Endothelial cell of umbilical vein (primary cell): ENCODE measurements around the gene SDC3. TPM values are rescaled to one million over a fixed set of nuclear protein-coding genes. Genes with fewer than 3 reads are reported as not detected.

Experiments
- BruUV-seq: library from RNA; stranded (reverse); fragments of 400-500 nt; replicated peaks from 2 replicates; lab custom pipeline; 2021; lab: Mats Ljungman, UMichigan
- CTCF ChIA-PET: fragments of 300-600, 350-600 bp; sonication (Branson Sonifier 250); formaldehyde crosslinking; loops from one replicate; lab custom pipeline; 2021; ENCODE audit warnings: antibody characterized with exemption, inconsistent platforms; lab: Charles Lee
- POLR2A ChIA-PET: fragments of 300-600, 350-600 bp; sonication (Branson Sonifier 250); formaldehyde crosslinking; loops from one replicate; lab custom pipeline; 2021; ENCODE audit warnings: antibody characterized with exemption, inconsistent platforms; lab: Charles Lee
- DNase-seq: peaks from one replicate; pipeline ENCODE4 v3.0.0-alpha.2; 2011; ENCODE audit warnings: low read depth, low spot score
- FAIRE-seq: peaks from 2 replicates; lab custom pipeline; 2011; peaks lifted over from hg19 to GRCh38; lab: Jason Lieb, UNC
- H2AFZ ChIP-seq: 2 replicates; pipeline ENCODE4 v1.6.0; 2012; ENCODE audit warnings: low read depth, low read length, control low read depth, inconsistent platforms
- H3K27ac ChIP-seq: 2 replicates; pipeline ENCODE4 v1.5.1; 2011; ENCODE audit warnings: low read depth, mild to moderate bottlenecking, control low read depth, low read length, moderate library complexity; ENCODE audit not compliant: insufficient read depth
- H3K27me3 ChIP-seq, 2 experiments: 2 replicates each; pipeline versions ENCODE4 v1.6.0 to v1.6.1; 2011; ENCODE audit warnings: low read length in 2 of 2, mixed read lengths in 1 of 2; ENCODE audit not compliant: control insufficient read depth in 2 of 2, insufficient read depth in 2 of 2
- H3K36me3 ChIP-seq, 2 experiments: 2 replicates in 1 of 2; 3 replicates in 1 of 2; pipeline ENCODE4 v1.5.1; 2011; ENCODE audit warnings: low read length in 2 of 2, mild to moderate bottlenecking in 1 of 2, moderate library complexity in 1 of 2; ENCODE audit not compliant: control insufficient read depth in 2 of 2, insufficient read depth in 2 of 2; ENCODE audit errors: extremely low read depth in 1 of 2
- H3K4me1 ChIP-seq: 3 replicates; pipeline ENCODE4 v1.5.1; 2011; ENCODE audit warnings: mild to moderate bottlenecking, low read length; ENCODE audit not compliant: control insufficient read depth, insufficient read depth; ENCODE audit errors: extremely low read depth
- H3K4me2 ChIP-seq: 2 replicates; pipeline ENCODE4 v1.6.1; 2011; ENCODE audit warnings: low read length, control low read depth, mixed read lengths; ENCODE audit not compliant: insufficient read depth
- H3K4me3 ChIP-seq, 3 experiments: fragments of 200-600 bp in 1 of 3; sonication (generic), shearing (Covaris generic) in 1 of 3; replicated peaks in 1 of 3; 2 replicates each; pipeline ENCODE4 v1.5.1; 2011 to 2016; ENCODE audit warnings: control low read depth in 3 of 3, low read length in 3 of 3, mild to moderate bottlenecking in 2 of 3, inconsistent platforms in 1 of 3, low read depth in 1 of 3, moderate library complexity in 1 of 3; ENCODE audit not compliant: insufficient read depth in 1 of 3
- H3K79me2 ChIP-seq: 2 replicates; pipeline ENCODE4 v1.6.0; 2012; ENCODE audit warnings: low read length, inconsistent platforms; ENCODE audit not compliant: control insufficient read depth, insufficient read depth
- H3K9ac ChIP-seq: replicated peaks from 2 replicates; pipeline ENCODE3; 2011; ENCODE audit warnings: low read length, control low read depth; ENCODE audit not compliant: insufficient read depth; ENCODE audit errors: extremely low read depth
- H3K9me1 ChIP-seq: replicated peaks from 3 replicates; pipeline ENCODE4 v1.6.0; 2011; ENCODE audit warnings: mild to moderate bottlenecking, low read length; ENCODE audit not compliant: control insufficient read depth, insufficient read depth; ENCODE audit errors: extremely low read depth
- H3K9me3 ChIP-seq: replicated peaks from 2 replicates; pipeline ENCODE4 v1.5.1; 2012; ENCODE audit warnings: low read length, inconsistent platforms; ENCODE audit not compliant: control insufficient read depth, insufficient read depth
- H4K20me1 ChIP-seq: replicated peaks from 2 replicates; pipeline ENCODE3; 2011; ENCODE audit warnings: mild to moderate bottlenecking, low read length; ENCODE audit not compliant: control insufficient read depth, insufficient read depth; ENCODE audit errors: extremely low read depth
- CTCF ChIP-seq, 2 donors: IDR thresholded peaks; 1 replicate in 1 of 2; 2 replicates in 1 of 2; pipeline ENCODE4 v1.5.1; 2011; ENCODE audit warnings: low read length in 2 of 2, mild to moderate bottlenecking in 2 of 2, moderate library complexity in 2 of 2, control low read depth in 1 of 2, inconsistent platforms in 1 of 2, low read depth in 1 of 2; ENCODE audit not compliant: insufficient read depth in 1 of 2; ENCODE audit errors: extremely low read depth in 1 of 2
- EZH2 ChIP-seq: IDR thresholded peaks from 2 replicates; pipeline ENCODE4 v1.6.1; 2012; ENCODE audit warnings: borderline replicate concordance, low read depth, mild to moderate bottlenecking, moderate library complexity, low read length, inconsistent platforms; ENCODE audit not compliant: severe bottlenecking
- FOS ChIP-seq: IDR thresholded peaks from 2 replicates; pipeline ENCODE4 v1.6.1; 2011; ENCODE audit warnings: mild to moderate bottlenecking, low read length, moderate library complexity, borderline replicate concordance; ENCODE audit not compliant: insufficient read depth
- GATA2 ChIP-seq: IDR thresholded peaks from 2 replicates; pipeline ENCODE4 v1.7.0; 2011; ENCODE audit warnings: low read depth, mild to moderate bottlenecking, moderate library complexity, mixed read lengths, low read length; ENCODE audit not compliant: insufficient read length, insufficient read depth
- JUN ChIP-seq: IDR thresholded peaks from 2 replicates; pipeline ENCODE4 v1.6.1; 2011; ENCODE audit warnings: borderline replicate concordance, low read depth; ENCODE audit not compliant: insufficient read length, insufficient read depth
- MYC ChIP-seq: IDR thresholded peaks from one replicate; pipeline ENCODE4 v1.6.1; 2011; ENCODE audit warnings: mild to moderate bottlenecking, low read depth, low read length
- POLR2A ChIP-seq: IDR thresholded peaks from 2 replicates; pipeline ENCODE4 v1.6.1; 2012; ENCODE audit warnings: low read depth, mild to moderate bottlenecking, control low read depth, low read length
- POLR2AphosphoS5 ChIP-seq: IDR thresholded peaks from 2 replicates; pipeline ENCODE4 v1.6.1; 2012; ENCODE audit warnings: low read depth, mild to moderate bottlenecking, control low read depth, low read length, moderate library complexity; ENCODE audit not compliant: insufficient read depth
- dilution Hi-C: fragments of 300-500 bp; cut with MboI; formaldehyde crosslinking; loops from one replicate; pipeline ENCODE4 v1.15.0; 2019; ENCODE audit warnings: low sequenced_read_pairs; ENCODE audit not compliant: extremely low pct_ligation_motif_present
- intact Hi-C: fragments of 100-400 bp; cut with micrococcal nuclease; formaldehyde crosslinking; loops from one replicate; pipeline ENCODE4 v1.10.0; 2022
- polyA plus RNA-seq, 4 experiments: library from polyadenylated mRNA; depleted of rRNA in 3 of 4; stranded (reverse) in 3 of 4; unstranded in 1 of 4; fragments of >200 nt; gene quantifications; 2 replicates each; pipeline versions ENCODE4 v1.2.1 to v1.2.3, GENCODE V29; 2011 to 2012; ENCODE audit warnings: missing spikeins in 1 of 4
- total RNA-seq: library from RNA; stranded (reverse); gene quantifications from 2 replicates; pipeline ENCODE4 v1.2.3, GENCODE V29; 2021
- TF ChIP-seq, protein P1 (sequence below): IDR thresholded peaks from 2 replicates; pipeline ENCODE4 v1.6.1; 2011; ENCODE audit not compliant: insufficient read depth, insufficient read length

Gene SDC3
- total and polyA plus RNA-seq, 2 donors (not counting 3 experiments of a cell fraction or from before 2014, with no cell fraction given), result 7.1 to 25.9 TPM

- FAIRE-seq (no peak), DNase-seq (no peak)
- H3K9ac ChIP-seq, result no peak overlapping the region
- intact Hi-C loops, result no loop called here
- ChIA-PET CTCF (interaction anchor here (1.6 to 1.8 kb wide), 2 partner anchors 26 to 84 kb away, joined by 4 to 6 read pairs; no protein-coding TSS in a partner anchor), POLR2A (interaction anchor here (0.7 kb wide), 1 partner anchor 141 kb away, joined by 4 read pairs; no protein-coding TSS in a partner anchor)
- no peak overlapping the region for H3K4me2 ChIP-seq
- H3K27me3 ChIP-seq, result no peaks in the 10 kb centered on the region
- no peaks in the 10 kb centered on the region for H3K9me3 ChIP-seq
- H3K36me3 ChIP-seq, result no peaks in the 10 kb centered on the region
- no peaks in the 10 kb centered on the region for H3K9me1 ChIP-seq
- no peaks in the 10 kb centered on the region for H3K4me1 ChIP-seq
- no peak for TF ChIP-seq MYC
- no peak for TF ChIP-seq EZH2
- no peak for TF ChIP-seq FOS
- dilution Hi-C loops, result no loop called here
- no TSS peak for BruUV-seq
- no peaks in the 10 kb centered on the region for H4K20me1 ChIP-seq
- H3K79me2 ChIP-seq, result no peaks in the 10 kb centered on the region
- no peak overlapping the region for H2AFZ ChIP-seq
- H3K4me3 ChIP-seq, result no peak overlapping the region
- H3K27ac ChIP-seq, result no peak overlapping the region
These were observed 23.8 kb downstream of the SDC3 start for GRCh38 chr1:30884723-30885122.

- dilution Hi-C loops, result no loop called here
- Histone ChIP-seq H3K4me2 (no peak overlapping the region), H3K4me1 (no peaks in the 10 kb centered on the region), H3K79me2 (no peaks in the 10 kb centered on the region), H3K9me3 (no peaks in the 10 kb centered on the region), H3K27me3 (no peaks in the 10 kb centered on the region), H4K20me1 (no peaks in the 10 kb centered on the region), H3K4me3 (no peak overlapping the region), H2AFZ (no peak overlapping the region), H3K9me1 (no peaks in the 10 kb centered on the region), H3K27ac (no peak overlapping the region), H3K36me3 (no peaks in the 10 kb centered on the region), H3K9ac (no peak overlapping the region)
- DNase-seq (no peak), FAIRE-seq (no peak)
- intact Hi-C loops, result no loop called here
- BruUV-seq, result no TSS peak
- POLR2A ChIA-PET, result no interaction called here
- TF ChIP-seq MYC (no peak), EZH2 (no peak), FOS (no peak), GATA2 (no peak), CTCF (IDR thresholded peaks at IDR 0.05; ENCODE audit: extremely low read depth in 1 of 2, insufficient read depth in 1 of 2, low read depth in 1 of 2, low read length in 2 of 2) (no peak), POLR2AphosphoS5 (no peak), POLR2A (no peak), JUN (no peak)
- TF ChIP-seq, protein P1, sequence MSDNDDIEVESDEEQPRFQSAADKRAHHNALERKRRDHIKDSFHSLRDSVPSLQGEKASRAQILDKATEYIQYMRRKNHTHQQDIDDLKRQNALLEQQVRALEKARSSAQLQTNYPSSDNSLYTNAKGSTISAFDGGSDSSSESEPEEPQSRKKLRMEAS, result no peak
- CTCF ChIA-PET, result interaction anchor here (1.8 kb wide), 1 partner anchor 82 kb away, joined by 4 read pairs; no protein-coding TSS in a partner anchor
These were observed 25.0 kb downstream of the SDC3 start for GRCh38 chr1:30883389-30884172.
